Fibroblast of upper back skin (primary cell): ENCODE results near the gene PTX4.

Experiments used
- DNase-seq: peaks from one replicate; pipeline ENCODE4 v3.0.0-alpha.2; 2013

PTX4 gene

GRCh38 chr16:1457489-1458245 lies 31.1 kb downstream of the PTX4 start:
- DNase-seq: no peak

- no peak for DNase-seq
Measured at GRCh38 chr16:1456951-1457350, 31.8 kb downstream of the PTX4 start.

GRCh38 chr16:1455190-1456171 lies 33.3 kb downstream of the PTX4 start:
- DNase-seq: no peak

GRCh38 chr16:1454561-1454960 lies 34.2 kb downstream of the PTX4 start:
- DNase-seq: no peak

- no peak for DNase-seq
Measured at GRCh38 chr16:1453316-1453715, 35.4 kb downstream of the PTX4 start.

GRCh38 chr16:1452530-1452929 lies 36.2 kb downstream of the PTX4 start:
- no peak for DNase-seq

- DNase-seq: no peak
Measured at GRCh38 chr16:1451702-1452392, 36.9 kb downstream of the PTX4 start.

GRCh38 chr16:1450841-1451240 lies 37.9 kb downstream of the PTX4 start:
- no peak for DNase-seq

- no peak for DNase-seq
Measured at GRCh38 chr16:1450218-1450617, 38.5 kb downstream of the PTX4 start.

- DNase-seq: no peak
Measured at GRCh38 chr16:1449201-1449788, 39.4 kb downstream of the PTX4 start.

GRCh38 chr16:1448536-1449116 lies 40.1 kb downstream of the PTX4 start:
- no peak for DNase-seq

- no peak for DNase-seq
Measured at GRCh38 chr16:1447965-1448364, 40.8 kb downstream of the PTX4 start.

GRCh38 chr16:1446296-1447080 lies 42.3 kb downstream of the PTX4 start:
- no peak for DNase-seq

GRCh38 chr16:1445518-1446203 lies 43.1 kb downstream of the PTX4 start:
- no peak for DNase-seq

GRCh38 chr16:1444730-1445517 lies 43.8 kb downstream of the PTX4 start:
- DNase-seq: no peak

GRCh38 chr16:1443980-1444729 lies 44.6 kb downstream of the PTX4 start, which contains the start of gene CCDC154:
TSS of gene CCDC154 (minus strand) at chr16:1444556. CDS start at chr16:1444322, 234 bp downstream.
- DNase-seq: no peak

- no peak for DNase-seq
Measured at GRCh38 chr16:1443403-1443973, 45.3 kb downstream of the PTX4 start.

- no peak for DNase-seq
Measured at GRCh38 chr16:1442697-1443096, 46.0 kb downstream of the PTX4 start.

- DNase-seq: no peak
Measured at GRCh38 chr16:1441391-1441829, 47.3 kb downstream of the PTX4 start.
